Upper lobe of left lung (tissue), 4 donors: ENCODE measurements around the gene ATXN1.

Source experiments
- POLR2A ChIP-seq, 4 donors: fragments of 450-650 bp; IDR thresholded peaks; one replicate each; pipeline ENCODE4 v1.5.1; 2016 to 2017; ENCODE audit warnings: antibody characterized with exemption in 4 of 4, mild to moderate bottlenecking in 2 of 4
- POLR2AphosphoS5 ChIP-seq, 2 donors: sonication (generic); formaldehyde crosslinking; IDR thresholded peaks; one replicate each; pipeline ENCODE4 v1.5.1; 2017; ENCODE audit warnings: antibody characterized with exemption in 2 of 2
- TF ChIP-seq, protein P1 (sequence below), 6 experiments: fragments of 450-650 bp in 4 of 6; fragments of 200-600 bp in 2 of 6; sonication (generic) in 2 of 6; IDR thresholded peaks; one replicate each; pipeline ENCODE4 v1.5.1; 2016 to 2019; ENCODE audit warnings: antibody characterized with exemption in 6 of 6

DNA sequence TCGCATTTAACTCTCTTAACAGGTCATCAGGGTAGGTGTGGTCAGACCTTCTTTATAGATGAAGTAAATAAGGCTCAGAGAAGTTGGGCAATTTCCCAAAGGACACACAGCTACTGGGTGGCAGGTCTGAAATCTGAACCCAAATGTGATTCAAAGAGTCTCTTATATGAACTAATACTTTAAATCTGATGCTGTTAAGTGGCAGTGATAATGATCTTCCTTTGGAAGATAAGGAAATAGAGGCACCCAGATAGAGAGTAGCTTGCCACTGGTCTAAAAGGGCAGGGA lies 285.8 kb downstream of the ATXN1 start:
- TF ChIP-seq, protein P1, sequence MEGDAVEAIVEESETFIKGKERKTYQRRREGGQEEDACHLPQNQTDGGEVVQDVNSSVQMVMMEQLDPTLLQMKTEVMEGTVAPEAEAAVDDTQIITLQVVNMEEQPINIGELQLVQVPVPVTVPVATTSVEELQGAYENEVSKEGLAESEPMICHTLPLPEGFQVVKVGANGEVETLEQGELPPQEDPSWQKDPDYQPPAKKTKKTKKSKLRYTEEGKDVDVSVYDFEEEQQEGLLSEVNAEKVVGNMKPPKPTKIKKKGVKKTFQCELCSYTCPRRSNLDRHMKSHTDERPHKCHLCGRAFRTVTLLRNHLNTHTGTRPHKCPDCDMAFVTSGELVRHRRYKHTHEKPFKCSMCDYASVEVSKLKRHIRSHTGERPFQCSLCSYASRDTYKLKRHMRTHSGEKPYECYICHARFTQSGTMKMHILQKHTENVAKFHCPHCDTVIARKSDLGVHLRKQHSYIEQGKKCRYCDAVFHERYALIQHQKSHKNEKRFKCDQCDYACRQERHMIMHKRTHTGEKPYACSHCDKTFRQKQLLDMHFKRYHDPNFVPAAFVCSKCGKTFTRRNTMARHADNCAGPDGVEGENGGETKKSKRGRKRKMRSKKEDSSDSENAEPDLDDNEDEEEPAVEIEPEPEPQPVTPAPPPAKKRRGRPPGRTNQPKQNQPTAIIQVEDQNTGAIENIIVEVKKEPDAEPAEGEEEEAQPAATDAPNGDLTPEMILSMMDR (IDR thresholded peaks at IDR 0.05), result no peak
- TF ChIP-seq POLR2A (IDR thresholded peaks at IDR 0.05), result no peak
- no peak for TF ChIP-seq POLR2AphosphoS5 (IDR thresholded peaks at IDR 0.05)
